HG03342 (cell line): Measurements from ENCODE around the gene CIDEA.

ENCODE experiments used
- ATAC-seq: cut with Tn5 transposase; IDR thresholded peaks from one replicate; pipeline ENCODE4 v1.9.1; 2021; ENCODE audit warnings: mild to moderate bottlenecking, moderate library complexity; ENCODE audit not compliant: unreplicated experiment

CIDEA gene

GRCh38 chr18:12296087-12296403, 41.9 kb downstream of the CIDEA start:
- no peak for ATAC-seq

- no peak for ATAC-seq
Measured at GRCh38 chr18:12296457-12296856, 42.3 kb downstream of the CIDEA start.

- no peak for ATAC-seq
Measured at GRCh38 chr18:12299862-12300261, 45.7 kb downstream of the CIDEA start.

GRCh38 chr18:12301263-12302005, 47.3 kb downstream of the CIDEA start:
- no peak for ATAC-seq

- ATAC-seq, result no peak
Measured at GRCh38 chr18:12302391-12303147, 48.4 kb downstream of the CIDEA start.

DNA sequence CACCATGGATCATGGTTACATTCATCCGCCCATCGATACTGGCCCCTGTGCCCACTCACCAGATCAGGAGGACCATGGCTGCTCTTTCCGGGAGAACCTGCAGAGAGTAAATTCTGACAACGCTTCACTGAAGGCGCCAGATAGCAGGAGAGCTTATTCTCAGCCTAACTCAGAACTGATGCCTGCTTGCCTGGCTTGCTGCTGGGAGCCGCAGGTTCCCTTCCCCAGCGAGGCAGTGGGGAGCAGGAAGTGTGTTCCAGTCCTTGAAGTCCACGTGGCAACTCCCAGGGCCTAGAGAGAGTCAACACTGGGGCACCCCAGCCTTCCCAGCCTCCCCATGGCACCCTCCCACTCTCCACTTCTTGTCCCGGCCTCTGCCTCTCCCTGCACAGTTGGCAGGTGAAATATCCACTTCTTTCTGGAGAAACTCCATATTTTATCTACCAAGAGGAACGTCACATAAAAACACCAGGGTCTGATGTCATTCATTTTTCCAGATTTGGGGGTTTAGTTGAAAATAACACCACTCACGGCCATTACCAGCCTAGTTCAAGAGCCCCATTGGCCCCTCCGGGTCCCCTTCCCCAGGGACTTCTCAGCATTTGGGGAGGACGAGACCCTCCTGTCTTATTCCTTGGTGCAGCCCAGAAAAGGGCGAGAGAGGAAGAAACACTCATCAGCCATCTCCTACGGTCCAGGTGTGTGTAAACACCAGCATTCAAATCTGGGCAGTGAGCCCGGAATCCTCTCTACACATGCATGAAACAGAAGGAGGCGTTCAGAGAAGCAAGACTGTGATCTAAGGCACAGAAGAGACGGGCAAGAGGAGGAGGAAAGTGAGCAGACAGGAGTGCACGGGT, 50.4 kb downstream of the CIDEA start:
- ATAC-seq, result no peak

- no peak for ATAC-seq
Measured at GRCh38 chr18:12305211-12305610, 51.0 kb downstream of the CIDEA start.

DNA sequence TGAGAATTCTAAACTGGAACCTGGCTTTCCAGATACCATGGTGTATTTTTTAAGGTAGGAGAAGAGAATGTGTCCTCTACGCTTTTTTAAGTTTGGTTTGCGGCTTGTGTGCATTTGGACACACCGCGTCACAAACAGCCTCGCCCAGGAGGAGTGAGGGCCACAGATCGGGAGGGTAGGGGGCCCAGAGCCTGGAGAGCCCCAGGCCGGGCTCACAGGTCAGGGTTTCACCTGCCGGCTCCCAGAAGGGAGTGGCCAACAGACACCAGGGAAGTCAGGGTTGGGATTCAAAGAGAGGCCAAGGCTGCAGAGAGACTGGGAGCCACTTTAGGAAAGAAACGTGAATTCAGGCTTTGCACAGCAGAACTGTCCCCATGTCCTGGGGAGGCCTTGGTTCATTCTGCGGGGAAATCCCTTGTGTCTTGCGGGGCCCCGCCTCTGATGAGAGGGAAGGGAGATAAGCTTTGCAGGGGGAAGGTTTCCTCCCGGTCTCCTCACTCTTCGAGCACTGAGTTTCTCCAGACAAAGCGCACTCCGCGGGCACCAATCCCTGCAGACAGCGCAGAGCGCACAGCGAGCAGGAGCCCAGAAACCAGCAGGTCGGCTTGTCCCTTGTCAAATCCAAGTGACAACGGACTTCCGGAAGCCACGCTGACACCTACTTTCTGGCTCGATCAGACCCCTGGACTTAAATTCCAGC, 51.9 kb downstream of the CIDEA start:
- ATAC-seq, result no peak

GRCh38 chr18:12306752-12307700, 52.9 kb downstream of the CIDEA start:
- ATAC-seq, result peak; percentile 11

- ATAC-seq, result peak; percentile 53
Measured at GRCh38 chr18:12307701-12308385, 53.7 kb downstream of the CIDEA start, which contains the start of gene TUBB6. Gene TUBB6, plus strand, starts transcription at chr18:12308241. Its CDS starts 52 bp downstream, at chr18:12308293.

DNA sequence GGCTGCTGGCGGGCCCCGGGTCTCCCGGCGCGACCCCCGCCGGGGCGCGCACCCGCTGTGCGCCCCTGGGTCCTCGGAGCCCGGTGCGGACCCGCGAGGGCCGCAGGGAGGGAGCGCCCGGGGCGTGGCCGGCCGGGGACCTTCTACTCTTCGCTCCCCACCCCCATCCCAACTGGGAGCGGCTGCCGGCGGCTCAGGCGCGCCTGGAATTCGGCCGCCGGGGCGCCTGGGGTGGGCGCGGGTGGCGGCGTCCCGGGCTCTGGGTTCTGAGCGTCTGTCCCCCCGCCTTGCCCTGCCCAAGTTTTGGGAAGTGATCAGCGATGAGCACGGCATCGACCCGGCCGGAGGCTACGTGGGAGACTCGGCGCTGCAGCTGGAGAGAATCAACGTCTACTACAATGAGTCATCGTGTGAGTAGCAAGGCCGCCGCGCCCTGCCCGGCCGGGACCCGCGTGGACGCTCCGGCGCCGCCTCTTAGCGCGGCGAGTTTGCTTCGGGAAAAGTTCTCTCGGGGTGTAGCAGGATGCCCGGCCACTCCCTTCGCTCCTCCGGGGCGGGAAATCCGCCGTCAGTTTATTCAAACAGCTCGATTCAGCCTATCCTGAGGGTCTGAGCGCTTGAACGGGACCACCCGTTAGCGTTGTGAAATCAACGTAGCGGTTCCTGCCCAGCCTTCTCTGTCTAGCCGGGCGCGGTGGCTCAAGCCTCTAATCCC, 54.4 kb downstream of the CIDEA start:
- ATAC-seq, result peak; percentile 54

- ATAC-seq, result no peak
Measured at GRCh38 chr18:12309683-12310198, 55.6 kb downstream of the CIDEA start.

DNA sequence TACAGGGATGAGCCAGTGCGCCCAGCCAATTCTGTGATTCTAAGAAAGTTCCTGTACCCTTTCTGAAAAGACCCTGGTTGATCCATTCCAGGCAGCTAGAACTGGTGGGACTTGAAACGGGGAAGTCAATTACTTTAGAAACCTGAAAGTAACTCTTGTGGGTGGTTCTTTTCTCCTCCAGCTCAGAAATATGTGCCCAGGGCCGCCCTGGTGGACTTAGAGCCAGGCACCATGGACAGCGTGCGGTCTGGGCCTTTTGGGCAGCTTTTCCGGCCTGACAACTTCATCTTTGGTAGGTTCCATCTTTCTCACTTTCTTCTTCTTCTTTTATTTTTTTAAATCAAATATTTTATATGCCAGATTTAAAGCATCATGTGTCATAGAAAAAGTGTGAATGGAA, 56.6 kb downstream of the CIDEA start:
- ATAC-seq, result no peak

DNA sequence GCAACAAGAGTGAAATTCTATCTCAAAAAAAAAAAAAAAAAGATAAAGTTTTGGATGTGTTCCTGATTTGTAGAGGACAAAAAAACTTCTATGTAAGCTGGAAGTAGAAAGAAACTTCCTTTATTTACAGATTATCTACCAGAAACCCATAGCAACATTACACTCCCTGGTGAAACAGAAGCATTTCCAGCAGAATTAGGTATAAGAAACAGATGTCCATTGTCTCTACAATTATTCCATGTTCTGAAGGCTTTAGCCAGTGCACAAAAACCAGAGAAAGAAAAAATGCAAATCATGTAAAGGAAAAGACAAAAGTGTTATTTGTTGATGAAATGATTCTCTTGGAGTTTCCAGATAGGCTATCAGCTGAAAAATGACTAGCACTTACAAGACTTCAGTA, 58.8 kb downstream of the CIDEA start:
- ATAC-seq, result no peak

DNA sequence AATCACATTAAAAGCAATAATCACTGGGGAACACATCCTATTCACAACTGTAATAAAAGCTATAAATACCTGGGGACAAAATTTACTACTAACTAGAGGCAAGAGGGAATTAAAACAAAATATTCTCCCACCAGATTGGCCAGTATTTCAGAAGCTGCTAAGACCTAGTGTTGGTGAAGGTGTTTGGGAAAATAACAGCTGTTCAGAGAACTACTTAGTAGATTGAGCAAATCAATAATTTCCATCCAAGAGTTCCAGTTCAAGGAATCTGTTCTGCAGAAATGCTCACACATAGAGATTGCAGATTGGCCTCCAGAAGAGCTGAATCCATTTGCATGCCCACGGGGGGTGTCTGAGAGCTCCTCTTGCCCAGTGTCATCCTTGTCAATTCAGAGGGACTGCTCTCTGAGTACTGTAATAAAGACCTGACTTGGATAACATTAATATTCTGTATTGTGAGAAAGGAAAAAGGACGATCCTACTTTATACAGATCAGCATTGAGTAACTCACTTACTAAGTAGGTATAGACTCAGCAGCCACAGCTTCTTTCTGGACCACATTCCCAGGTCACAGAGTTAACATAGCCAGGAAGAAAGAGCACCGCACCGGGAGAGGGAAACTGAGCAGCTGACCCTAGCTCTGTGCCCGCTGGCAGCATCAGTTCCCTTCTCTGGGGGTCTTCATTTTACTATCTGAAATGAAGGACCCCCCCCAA, 59.5 kb downstream of the CIDEA start:
- ATAC-seq, result no peak

- no peak for ATAC-seq
Measured at GRCh38 chr18:12314591-12315305, 60.6 kb downstream of the CIDEA start.

- ATAC-seq, result no peak
Measured at GRCh38 chr18:12315490-12315889, 61.3 kb downstream of the CIDEA start.
